ENCODE results near the gene DDX55. TPM values are rescaled to one million over a fixed set of nuclear protein-coding genes. Genes with fewer than 3 reads are reported as not detected.

DDX55 gene
- total and polyA plus RNA-seq, 2 of the 4 experiments (the other 2 are of a cell fraction), result 13.3 to 18.7 TPM

GRCh38 chr12:123576611-123577010, 25.3 kb upstream of the DDX55 start:
- DNase-seq (peak; percentile 44), ATAC-seq (ENCODE audit: low read depth) (peak; percentile 17)
- H3K79me1 ChIP-seq (ENCODE audit: low read depth in 1 of 2, low read length in 2 of 2), result peaks cover 3 to 35% of the 10 kb centered on the region in 2 experiments; a peak in 3 of 4 replicates
- no peak overlapping the region for H2AFZ ChIP-seq (replicated peaks; ENCODE audit: low read length, poor library complexity)
- intact Hi-C loops (cut with micrococcal nuclease), result no loop called here
- in situ Hi-C loops (cut with MboI; ENCODE audit: low sequenced_read_pairs), result no loop called here
- H3K4me3 ChIP-seq (ENCODE audit: insufficient read depth, low read depth, low read length), result no peak overlapping the region
- H3K27ac ChIP-seq (ENCODE audit: insufficient read depth, low read length), result no peak overlapping the region
- no peaks in the 10 kb centered on the region for H3K4me1 ChIP-seq (ENCODE audit: control insufficient read depth, insufficient read depth, low read length)
- no peak overlapping the region for H2AK9ac ChIP-seq (replicated peaks; ENCODE audit: low read depth, low read length, poor library complexity)
- H2BK120ac ChIP-seq (ENCODE audit: low read depth, low read length), result no peak overlapping the region
- ChIA-PET CTCF (no interaction called here), POLR2A (ENCODE audit: unreplicated experiment) (no interaction called here)
- no peak overlapping the region for H3K9ac ChIP-seq (ENCODE audit: low read depth, low read length)
- H4K8ac ChIP-seq (ENCODE audit: low read depth in 2 of 2, low read length in 2 of 2), result no peak overlapping the region
- H3K56ac ChIP-seq (ENCODE audit: extremely low read depth, insufficient read depth, low read length), result no peak overlapping the region
- dilution Hi-C loops (cut with HindIII; ENCODE audit: low sequenced_read_pairs, unreplicated experiment), result no loop called here
- no peak overlapping the region for H3K14ac ChIP-seq (replicated peaks; ENCODE audit: low read depth, low read length)
- no peak overlapping the region for H3K18ac ChIP-seq (ENCODE audit: low read depth, low read length)
- no peak for TF ChIP-seq CEBPB (IDR thresholded peaks at IDR 0.05; ENCODE audit: low read depth, low read length)
- no peak for TF ChIP-seq MXI1 (IDR thresholded peaks at IDR 0.05; ENCODE audit: borderline replicate concordance, low read depth, low read length)
- no peak for TF ChIP-seq CHD1 (IDR thresholded peaks at IDR 0.05; ENCODE audit: low read depth, low read length)
- no peak for TF ChIP-seq MAFK (IDR thresholded peaks at IDR 0.05; ENCODE audit: low read depth, low read length)
- TF ChIP-seq ELK1 (IDR thresholded peaks at IDR 0.05; ENCODE audit: borderline replicate concordance, low read depth, low read length), result no peak
- no peak for TF ChIP-seq POLR2A (IDR thresholded peaks at IDR 0.05; ENCODE audit: low read depth, low read length)
- TF ChIP-seq BHLHE40 (IDR thresholded peaks at IDR 0.05; ENCODE audit: low read depth, low read length), result no peak
- no peak for TF ChIP-seq USF2 (IDR thresholded peaks at IDR 0.05; ENCODE audit: low read depth, low read length)
- no peak for TF ChIP-seq RCOR1 (IDR thresholded peaks at IDR 0.05; ENCODE audit: insufficient replicate concordance, low read length)
- TF ChIP-seq NFE2L2 (IDR thresholded peaks at IDR 0.05; ENCODE audit: low read depth, low read length), result no peak
- no peak for TF ChIP-seq FOS (IDR thresholded peaks at IDR 0.05; ENCODE audit: low read depth, low read length)
- no peak for TF ChIP-seq RAD21 (IDR thresholded peaks at IDR 0.05; ENCODE audit: low read length)
- TF ChIP-seq CTCF (conservative IDR thresholded peaks at IDR 0.05; ENCODE audit: low read depth, low read length), result no peak
- peaks cover 3% of the 10 kb centered on the region for H3K36me3 ChIP-seq (ENCODE audit: control insufficient read depth, insufficient read depth, low read length)
- BruUV-seq (replicated peaks), result no TSS peak
- no peak overlapping the region for H4K5ac ChIP-seq (ENCODE audit: low read depth, low read length)
- no peak overlapping the region for H2BK15ac ChIP-seq (ENCODE audit: low read depth, low read length)
- no peak overlapping the region for H2AK5ac ChIP-seq (ENCODE audit: low read depth, low read length)
- no peak overlapping the region for H3K4me2 ChIP-seq (ENCODE audit: low read depth, low read length)
- H3K9me3 ChIP-seq (ENCODE audit: control insufficient read depth, insufficient read depth, low read length), result peaks cover 3% of the 10 kb centered on the region; the same call in 1 of the 2 replicates
- H4K91ac ChIP-seq (ENCODE audit: insufficient read depth, low read depth, low read length), result no peak overlapping the region
- no peaks in the 10 kb centered on the region; the same call in 1 of the 2 replicates for H3K9me1 ChIP-seq (ENCODE audit: insufficient read depth, low read length)
- H2BK20ac ChIP-seq (ENCODE audit: low read depth, low read length), result no peak overlapping the region
- no CpG with 5 or more reads among the region's 1 CpG for WGBS, 2 experiments (ENCODE audit: extremely low coverage in 2 of 2, insufficient read length in 1 of 2)
- peaks cover 5% of the 10 kb centered on the region; the same call in 1 of the 2 replicates for H4K20me1 ChIP-seq (ENCODE audit: insufficient read depth, low read length)
- H3K27me3 ChIP-seq (ENCODE audit: control insufficient read depth, insufficient read depth, low read length), result 0 out of 2 replicates have a peak, but pooled peaks cover 3% of the 10 kb centered on the region
- H2BK5ac ChIP-seq (ENCODE audit: low read depth, low read length, poor library complexity, severe bottlenecking), result no peak overlapping the region
- no peak overlapping the region for H3K23ac ChIP-seq (ENCODE audit: low read depth, low read length)
- H3K4ac ChIP-seq (ENCODE audit: low read depth, low read length), result no peak overlapping the region

Measured in IMR-90 (cell line).